ENCODE results near the gene HS3ST3B1.

- TF ChIP-seq, protein P1, sequence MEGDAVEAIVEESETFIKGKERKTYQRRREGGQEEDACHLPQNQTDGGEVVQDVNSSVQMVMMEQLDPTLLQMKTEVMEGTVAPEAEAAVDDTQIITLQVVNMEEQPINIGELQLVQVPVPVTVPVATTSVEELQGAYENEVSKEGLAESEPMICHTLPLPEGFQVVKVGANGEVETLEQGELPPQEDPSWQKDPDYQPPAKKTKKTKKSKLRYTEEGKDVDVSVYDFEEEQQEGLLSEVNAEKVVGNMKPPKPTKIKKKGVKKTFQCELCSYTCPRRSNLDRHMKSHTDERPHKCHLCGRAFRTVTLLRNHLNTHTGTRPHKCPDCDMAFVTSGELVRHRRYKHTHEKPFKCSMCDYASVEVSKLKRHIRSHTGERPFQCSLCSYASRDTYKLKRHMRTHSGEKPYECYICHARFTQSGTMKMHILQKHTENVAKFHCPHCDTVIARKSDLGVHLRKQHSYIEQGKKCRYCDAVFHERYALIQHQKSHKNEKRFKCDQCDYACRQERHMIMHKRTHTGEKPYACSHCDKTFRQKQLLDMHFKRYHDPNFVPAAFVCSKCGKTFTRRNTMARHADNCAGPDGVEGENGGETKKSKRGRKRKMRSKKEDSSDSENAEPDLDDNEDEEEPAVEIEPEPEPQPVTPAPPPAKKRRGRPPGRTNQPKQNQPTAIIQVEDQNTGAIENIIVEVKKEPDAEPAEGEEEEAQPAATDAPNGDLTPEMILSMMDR (IDR thresholded peaks at IDR 0.05; ENCODE audit: insufficient read depth, low read depth, low read length), result no peak
- TF ChIP-seq EZH2 (IDR thresholded peaks at IDR 0.05; ENCODE audit: insufficient read depth, low read length), result no peak
These were observed 18.0 kb downstream of the HS3ST3B1 start for GRCh38 chr17:14318918-14319205.

All from astrocyte (in vitro differentiated cells and primary cell).